Measurements from ENCODE around the gene HMCN1.

Gene HMCN1

GRCh38 chr1:185846672-185847444 is 112.7 kb downstream of the HMCN1 start:
- H2AK5ac ChIP-seq (ENCODE audit: low read length, severe bottlenecking): no peak overlapping the region
- H3K27ac ChIP-seq (ENCODE audit: low read length, poor library complexity, severe bottlenecking): peak overlapping the region; percentile 57
- H3K36me3 ChIP-seq (ENCODE audit: control insufficient read depth in 1 of 2, insufficient read depth in 2 of 2, low read depth in 1 of 2, low read length in 2 of 2): peaks cover 0 to 37% of the 10 kb centered on the region in 2 experiments
- H3K18ac ChIP-seq (ENCODE audit: low read depth in 1 of 2, low read length in 2 of 2): no peak overlapping the region
- H3K4me2 ChIP-seq (ENCODE audit: low read length, poor library complexity, severe bottlenecking): no peak overlapping the region
- DNase-seq: peak; percentile 69
- no peak overlapping the region for H2BK5ac ChIP-seq (ENCODE audit: low read depth, low read length, poor library complexity, severe bottlenecking)
- H3K9me3 ChIP-seq (ENCODE audit: control insufficient read depth, low read length): no peaks in the 10 kb centered on the region
- H2BK120ac ChIP-seq (ENCODE audit: low read depth, low read length): no peak overlapping the region
- no peak overlapping the region for H3K4ac ChIP-seq (ENCODE audit: low read depth in 1 of 2, low read length in 2 of 2)
- 79% methylated on average over 4 of the region's 4 CpGs for WGBS
- no peak overlapping the region for H3K4me3 ChIP-seq (ENCODE audit: insufficient read depth in 1 of 2, low read depth in 1 of 2, low read length in 2 of 2)
- peaks cover 2% of the 10 kb centered on the region for H3K4me1 ChIP-seq (ENCODE audit: control insufficient read depth, insufficient read depth, low read depth, low read length)
- no peak overlapping the region for H3K23ac ChIP-seq (ENCODE audit: low read length in 2 of 2)
- H3K27me3 ChIP-seq (ENCODE audit: control insufficient read depth in 1 of 2, insufficient read depth in 1 of 2, low read length in 2 of 2): no peaks in the 10 kb centered on the region
- H3K14ac ChIP-seq (ENCODE audit: low read length in 2 of 2): no peak overlapping the region
- H4K8ac ChIP-seq (ENCODE audit: low read length): no peak overlapping the region
- no peak overlapping the region for H2AFZ ChIP-seq (ENCODE audit: low read depth, low read length)
- H2BK12ac ChIP-seq (ENCODE audit: low read length in 2 of 2): no peak overlapping the region
- no peak overlapping the region for H4K91ac ChIP-seq (ENCODE audit: low read length)
- H3K79me1 ChIP-seq (replicated peaks; ENCODE audit: low read length, poor library complexity, severe bottlenecking): peaks cover 3% of the 10 kb centered on the region
- peak overlapping the region; percentile 68 for H3K9ac ChIP-seq (ENCODE audit: low read length)
- no peak overlapping the region for H2BK15ac ChIP-seq (ENCODE audit: low read depth, poor library complexity, severe bottlenecking)

GRCh38 chr1:185849014-185849413 is 114.8 kb downstream of the HMCN1 start:
- Histone ChIP-seq H4K91ac (ENCODE audit: low read length) (no peak overlapping the region), H2AFZ (ENCODE audit: low read depth, low read length) (no peak overlapping the region), H3K9ac (ENCODE audit: low read length) (no peak overlapping the region), H2BK5ac (ENCODE audit: low read depth, low read length, poor library complexity, severe bottlenecking) (no peak overlapping the region), H3K27ac (ENCODE audit: low read length, poor library complexity, severe bottlenecking) (no peak overlapping the region), H2BK120ac (ENCODE audit: low read depth, low read length) (no peak overlapping the region), H3K9me3 (ENCODE audit: control insufficient read depth, low read length) (no peaks in the 10 kb centered on the region), H4K8ac (ENCODE audit: low read length) (no peak overlapping the region), H3K4me3 (ENCODE audit: insufficient read depth in 1 of 2, low read depth in 1 of 2, low read length in 2 of 2) (no peak overlapping the region), H2BK15ac (ENCODE audit: low read depth, poor library complexity, severe bottlenecking) (no peak overlapping the region), H2AK5ac (ENCODE audit: low read length, severe bottlenecking) (no peak overlapping the region), H3K4ac (ENCODE audit: low read depth in 1 of 2, low read length in 2 of 2) (no peak overlapping the region), H3K36me3 (ENCODE audit: control insufficient read depth in 1 of 2, insufficient read depth in 2 of 2, low read depth in 1 of 2, low read length in 2 of 2) (peaks cover 0 to 37% of the 10 kb centered on the region in 2 experiments), H2BK12ac (ENCODE audit: low read length in 2 of 2) (no peak overlapping the region), H3K27me3 (ENCODE audit: control insufficient read depth in 1 of 2, insufficient read depth in 1 of 2, low read length in 2 of 2) (no peaks in the 10 kb centered on the region), H3K23ac (ENCODE audit: low read length in 2 of 2) (no peak overlapping the region), H3K4me1 (ENCODE audit: control insufficient read depth, insufficient read depth, low read depth, low read length) (peaks cover 2% of the 10 kb centered on the region), H3K79me1 (replicated peaks; ENCODE audit: low read length, poor library complexity, severe bottlenecking) (peaks cover 3% of the 10 kb centered on the region), H3K18ac (ENCODE audit: low read depth in 1 of 2, low read length in 2 of 2) (no peak overlapping the region), H3K4me2 (ENCODE audit: low read length, poor library complexity, severe bottlenecking) (no peak overlapping the region), H3K14ac (ENCODE audit: low read length in 2 of 2) (no peak overlapping the region)
- 96% methylated on average over 1 of the region's 1 CpG for WGBS
- no peak for DNase-seq

GRCh38 chr1:185850366-185850765 is 116.2 kb downstream of the HMCN1 start:
- no peaks in the 10 kb centered on the region for H3K27me3 ChIP-seq (ENCODE audit: control insufficient read depth in 1 of 2, insufficient read depth in 1 of 2, low read length in 2 of 2)
- no peak overlapping the region for H3K9ac ChIP-seq (ENCODE audit: low read length)

DNA sequence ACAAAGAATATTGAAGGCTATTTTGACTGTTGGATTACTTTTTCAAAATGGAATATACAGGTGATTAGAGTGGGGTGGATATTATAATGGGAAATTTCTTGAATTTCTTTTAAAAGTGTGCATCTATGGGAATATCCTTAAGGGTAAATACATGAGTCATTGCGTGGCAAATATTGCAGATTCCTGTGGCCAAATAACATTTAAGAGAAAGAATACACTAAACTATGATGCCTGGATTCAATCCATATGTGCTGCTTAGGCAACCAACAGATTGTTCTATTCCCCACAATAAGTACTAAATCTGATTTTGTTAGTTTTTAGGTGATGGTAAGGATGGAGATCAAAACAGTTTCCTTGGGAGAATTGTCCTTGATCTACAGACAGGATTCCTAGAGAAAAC is 119.5 kb downstream of the HMCN1 start:
- Histone ChIP-seq H3K18ac (ENCODE audit: low read depth in 1 of 2, low read length in 2 of 2) (no peak overlapping the region), H3K23ac (ENCODE audit: low read length in 2 of 2) (no peak overlapping the region), H3K4me2 (ENCODE audit: low read length, poor library complexity, severe bottlenecking) (no peak overlapping the region), H4K91ac (ENCODE audit: low read length) (no peak overlapping the region), H3K14ac (ENCODE audit: low read length in 2 of 2) (no peak overlapping the region), H4K8ac (ENCODE audit: low read length) (no peak overlapping the region), H2BK5ac (ENCODE audit: low read depth, low read length, poor library complexity, severe bottlenecking) (no peak overlapping the region), H2BK15ac (ENCODE audit: low read depth, poor library complexity, severe bottlenecking) (no peak overlapping the region), H3K4me3 (ENCODE audit: insufficient read depth in 1 of 2, low read depth in 1 of 2, low read length in 2 of 2) (no peak overlapping the region), H3K27me3 (ENCODE audit: control insufficient read depth in 1 of 2, insufficient read depth in 1 of 2, low read length in 2 of 2) (no peaks in the 10 kb centered on the region), H3K36me3 (ENCODE audit: control insufficient read depth in 1 of 2, insufficient read depth in 2 of 2, low read depth in 1 of 2, low read length in 2 of 2) (peaks cover 0 to 8% of the 10 kb centered on the region in 2 experiments), H2BK120ac (ENCODE audit: low read depth, low read length) (no peak overlapping the region), H3K79me1 (replicated peaks; ENCODE audit: low read length, poor library complexity, severe bottlenecking) (peaks cover 3% of the 10 kb centered on the region), H3K27ac (ENCODE audit: low read length, poor library complexity, severe bottlenecking) (no peak overlapping the region), H3K9ac (ENCODE audit: low read length) (peak overlapping the region; percentile 7), H3K9me3 (ENCODE audit: control insufficient read depth, low read length) (no peaks in the 10 kb centered on the region), H2BK12ac (ENCODE audit: low read length in 2 of 2) (no peak overlapping the region), H2AFZ (ENCODE audit: low read depth, low read length) (no peak overlapping the region), H3K4ac (ENCODE audit: low read depth in 1 of 2, low read length in 2 of 2) (no peak overlapping the region), H2AK5ac (ENCODE audit: low read length, severe bottlenecking) (no peak overlapping the region), H3K4me1 (ENCODE audit: control insufficient read depth, insufficient read depth, low read depth, low read length) (no peaks in the 10 kb centered on the region)
- peak; percentile 62 for DNase-seq
- no CpG with 5 or more reads among the region's 1 CpG for WGBS

More at GRCh38 chr1:185850366-185850765, 116.2 kb downstream of the HMCN1 start:
- peaks cover 0 to 37% of the 10 kb centered on the region in 2 experiments for H3K36me3 ChIP-seq (ENCODE audit: control insufficient read depth in 1 of 2, insufficient read depth in 2 of 2, low read depth in 1 of 2, low read length in 2 of 2)
- H2BK15ac ChIP-seq (ENCODE audit: low read depth, poor library complexity, severe bottlenecking): no peak overlapping the region
- H3K4me1 ChIP-seq (ENCODE audit: control insufficient read depth, insufficient read depth, low read depth, low read length): peaks cover 2% of the 10 kb centered on the region
- no peak overlapping the region for H3K4ac ChIP-seq (ENCODE audit: low read depth in 1 of 2, low read length in 2 of 2)
- H2AFZ ChIP-seq (ENCODE audit: low read depth, low read length): no peak overlapping the region
- no peak overlapping the region for H3K4me3 ChIP-seq (ENCODE audit: insufficient read depth in 1 of 2, low read depth in 1 of 2, low read length in 2 of 2)
- H4K8ac ChIP-seq (ENCODE audit: low read length): no peak overlapping the region
- peaks cover 2% of the 10 kb centered on the region for H3K79me1 ChIP-seq (replicated peaks; ENCODE audit: low read length, poor library complexity, severe bottlenecking)
- no peak overlapping the region for H4K91ac ChIP-seq (ENCODE audit: low read length)
- H3K27ac ChIP-seq (ENCODE audit: low read length, poor library complexity, severe bottlenecking): no peak overlapping the region
- H3K23ac ChIP-seq (ENCODE audit: low read length in 2 of 2): no peak overlapping the region
- H3K18ac ChIP-seq (ENCODE audit: low read depth in 1 of 2, low read length in 2 of 2): no peak overlapping the region
- DNase-seq: no peak
- WGBS: 100% methylated on average over 1 of the region's 1 CpG
- H2BK12ac ChIP-seq (ENCODE audit: low read length in 2 of 2): no peak overlapping the region
- no peak overlapping the region for H2BK5ac ChIP-seq (ENCODE audit: low read depth, low read length, poor library complexity, severe bottlenecking)
- H3K9me3 ChIP-seq (ENCODE audit: control insufficient read depth, low read length): no peaks in the 10 kb centered on the region
- no peak overlapping the region for H3K14ac ChIP-seq (ENCODE audit: low read length in 2 of 2)
- peak overlapping the region; percentile 54 for H2AK5ac ChIP-seq (ENCODE audit: low read length, severe bottlenecking)
- no peak overlapping the region for H3K4me2 ChIP-seq (ENCODE audit: low read length, poor library complexity, severe bottlenecking)
- no peak overlapping the region for H2BK120ac ChIP-seq (ENCODE audit: low read depth, low read length)
